Adipose tissue (tissue), 3 donors: ENCODE data around the gene CD300H. TPM values are rescaled to one million over a fixed set of nuclear protein-coding genes. Genes with fewer than 3 reads are reported as not detected.

ENCODE experiments used
- H3K27ac ChIP-seq: one replicate; pipeline ENCODE4 v1.5.1; 2013; ENCODE audit warnings: low read depth, low read length
- WGBS, 3 donors: extraction: QIAGEN DNeasy Blood & Tissue Kit; methylation state at CpG; one replicate each; pipeline ENCODE4 v1.1.7; 2013; 5-methylcytosine and 5-hydroxymethylcytosine counted together
- polyA plus RNA-seq, 3 donors: library from polyadenylated mRNA; stranded (reverse); fragments of 200-250 nt; gene quantifications; one replicate each; pipeline ENCODE4 v1.2.3, GENCODE V29; 2013
- donor health status: healthy with polysubstance abuse.
- donor health status: Bipolar disorder and iron deficiency.
- donor health status: healthy.

CD300H gene
- polyA plus RNA-seq, 3 donors: 0.52 to 1.2 TPM; not detected in 1

GRCh38 chr17:74541176-74542111, 25.9 kb downstream of the CD300H start:
- 59 to 74% (median 72%) methylated on average over 23 of the region's 23 CpGs for WGBS, 3 donors
- H3K27ac ChIP-seq: no peak overlapping the region

GRCh38 chr17:74539281-74539820, 28.0 kb downstream of the CD300H start:
- WGBS, 3 donors: 59 to 76% (median 68%) methylated on average over 10 of the region's 10 CpGs
- no peak overlapping the region for H3K27ac ChIP-seq

DNA sequence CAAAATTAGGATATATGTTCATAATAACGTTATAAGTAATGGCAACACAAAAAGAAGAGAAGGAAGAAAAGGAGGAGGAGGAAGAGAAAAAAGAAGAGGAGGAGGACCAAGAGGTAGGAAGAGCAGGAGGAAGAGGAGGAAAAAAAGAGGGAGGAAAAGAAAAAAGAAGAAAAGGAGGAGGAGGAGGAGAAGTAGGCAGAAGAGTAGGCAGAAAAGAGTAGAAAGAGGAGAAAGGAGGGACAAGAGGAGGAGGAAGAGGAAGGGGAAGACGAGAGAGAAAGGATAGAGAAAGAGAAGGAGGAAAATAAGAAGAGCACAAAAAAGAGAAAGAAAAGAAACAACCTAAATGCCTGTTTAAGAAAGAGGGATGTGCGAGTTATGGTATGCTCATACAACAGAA, 30.4 kb downstream of the CD300H start:
- 59 to 71% (median 69%) methylated on average over 3 of the region's 3 CpGs for WGBS, 3 donors
- H3K27ac ChIP-seq: no peak overlapping the region

DNA sequence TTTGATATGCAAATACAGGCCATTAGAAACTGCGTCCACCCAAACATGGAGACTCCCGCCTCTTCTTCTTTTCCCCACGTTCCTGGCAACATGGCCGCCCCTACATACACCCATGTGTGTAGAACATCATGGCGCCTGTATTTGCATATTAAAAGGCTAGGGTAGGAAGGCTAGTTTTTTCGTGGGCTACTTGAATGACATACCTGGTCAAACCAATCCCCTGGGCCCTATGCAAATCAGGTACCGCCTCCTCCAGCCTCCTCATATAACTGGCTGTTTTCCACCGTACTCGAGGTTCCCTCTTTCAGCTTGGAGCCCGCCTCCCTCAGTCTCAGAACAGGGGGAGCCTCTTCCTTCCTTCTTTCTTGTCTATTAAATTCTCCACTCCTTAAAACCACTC, 35.2 kb downstream of the CD300H start:
- H3K27ac ChIP-seq: no peak overlapping the region
- WGBS, 3 donors: 44 to 61% (median 48%) methylated on average over 10 of the region's 10 CpGs

DNA sequence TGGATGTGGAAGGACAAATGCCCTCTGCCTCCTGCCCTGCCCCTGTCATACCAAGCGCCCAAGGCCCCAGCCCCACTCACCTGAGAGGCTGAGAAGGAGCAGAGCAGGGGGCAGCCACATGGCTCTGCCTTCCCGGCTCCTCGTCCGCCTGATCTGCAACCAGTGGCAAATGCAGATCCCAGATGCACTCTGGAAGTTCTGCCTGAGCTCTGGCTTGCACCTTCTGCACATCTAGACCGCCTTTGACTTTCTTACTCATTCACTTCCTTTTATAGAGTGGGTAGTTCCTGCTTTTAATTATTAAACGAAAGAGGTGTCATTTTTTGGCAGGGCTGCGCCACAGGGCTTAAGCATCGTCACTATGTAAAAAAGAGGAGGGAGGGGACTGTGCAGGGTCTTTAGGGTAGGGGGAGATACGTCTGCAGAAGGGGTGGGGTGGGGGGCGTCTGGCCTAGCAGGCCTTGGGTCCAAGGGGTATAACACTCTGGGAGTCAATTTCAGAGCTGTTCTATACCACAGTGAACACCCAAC, 36.0 kb downstream of the CD300H start, which contains the start of gene CD300LB:
Gene CD300LB (minus strand): TSS at position 245 of the 531 bp plus-strand sequence. CDS start 125 bp downstream, at position 120.
- WGBS, 3 donors: 46 to 53% (median 50%) methylated on average over 10 of the region's 10 CpGs
- H3K27ac ChIP-seq: no peak within 1 kb of the TSS

DNA sequence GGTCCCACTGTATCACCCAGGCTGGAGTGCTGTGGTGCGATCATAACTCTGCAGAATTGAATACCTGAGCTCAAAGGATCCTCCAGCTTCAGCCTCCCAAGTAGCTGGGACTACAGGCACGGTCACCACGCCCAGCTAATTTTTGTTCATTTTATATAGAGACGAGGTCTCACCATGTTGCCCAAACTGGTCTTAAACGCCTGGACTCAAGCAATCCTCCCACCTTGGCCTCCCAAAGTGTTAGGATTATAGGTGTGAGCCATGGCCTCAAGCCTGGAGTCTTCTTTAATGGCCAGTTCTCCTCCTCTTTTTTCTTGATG, 36.5 kb downstream of the CD300H start:
- 57 to 87% (median 66%) methylated on average over 5 of the region's 5 CpGs for WGBS, 3 donors
- H3K27ac ChIP-seq: no peak overlapping the region

DNA sequence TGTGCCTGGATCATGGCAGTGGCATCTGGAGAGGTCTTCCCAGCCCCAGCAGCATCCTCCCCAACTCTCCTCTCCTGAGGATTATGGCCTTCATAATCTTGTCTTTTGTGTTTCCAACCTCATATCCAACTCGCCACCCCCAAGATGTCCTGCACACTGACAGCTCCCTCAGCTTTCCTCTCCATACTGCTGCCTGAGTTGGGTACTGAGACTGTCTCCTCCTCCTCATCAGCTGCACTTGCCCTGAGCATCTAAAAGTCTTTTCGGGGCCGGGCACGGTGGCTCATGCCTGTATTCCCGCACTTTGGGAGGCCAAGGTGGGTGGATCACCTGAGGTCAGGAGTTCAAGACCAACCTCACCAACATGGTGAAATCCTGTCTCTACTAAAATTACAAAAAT, 38.1 kb downstream of the CD300H start:
- H3K27ac ChIP-seq: no peak overlapping the region
- WGBS, 3 donors: 69 to 88% (median 86%) methylated on average over 5 of the region's 5 CpGs

DNA sequence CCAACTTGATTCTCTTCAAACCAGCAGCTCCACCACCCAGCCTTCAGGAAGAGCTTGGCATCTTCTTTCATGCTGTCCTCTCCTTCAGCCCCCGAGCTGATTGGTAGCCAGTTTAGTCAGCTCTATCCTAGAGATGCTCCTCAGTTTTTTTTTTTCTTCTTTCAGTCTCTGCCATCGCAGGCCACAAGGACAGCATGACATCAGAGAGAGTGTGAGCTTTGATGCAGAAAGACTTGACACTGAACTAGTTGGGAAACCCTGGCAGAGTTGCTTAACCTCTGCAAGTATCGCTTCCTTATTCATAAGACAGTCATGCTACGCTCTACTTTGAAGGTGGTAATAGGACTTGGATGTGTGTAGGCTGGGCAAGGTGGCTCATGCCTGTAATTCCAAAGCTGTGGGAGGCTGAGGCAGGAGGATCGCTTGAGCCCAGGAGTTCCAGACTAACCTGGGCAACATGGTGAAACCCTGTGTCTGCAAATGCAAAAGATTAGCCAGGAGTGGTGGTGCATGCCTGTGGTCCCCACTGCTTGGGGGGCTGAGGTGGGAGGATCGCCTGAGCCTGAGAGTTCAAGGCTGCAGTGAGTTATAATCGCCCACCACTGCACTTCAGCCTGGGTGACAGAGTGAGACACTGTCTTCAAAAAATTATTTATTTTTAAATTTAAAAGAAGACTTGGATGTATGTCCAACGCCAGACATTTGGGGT, 38.7 kb downstream of the CD300H start:
- 65 to 78% (median 67%) methylated on average over 8 of the region's 8 CpGs for WGBS, 3 donors
- no peak overlapping the region for H3K27ac ChIP-seq

GRCh38 chr17:74527756-74528155, 39.6 kb downstream of the CD300H start:
- WGBS, 3 donors: 80 to 87% (median 82%) methylated on average over 8 of the region's 8 CpGs
- H3K27ac ChIP-seq: no peak overlapping the region

DNA sequence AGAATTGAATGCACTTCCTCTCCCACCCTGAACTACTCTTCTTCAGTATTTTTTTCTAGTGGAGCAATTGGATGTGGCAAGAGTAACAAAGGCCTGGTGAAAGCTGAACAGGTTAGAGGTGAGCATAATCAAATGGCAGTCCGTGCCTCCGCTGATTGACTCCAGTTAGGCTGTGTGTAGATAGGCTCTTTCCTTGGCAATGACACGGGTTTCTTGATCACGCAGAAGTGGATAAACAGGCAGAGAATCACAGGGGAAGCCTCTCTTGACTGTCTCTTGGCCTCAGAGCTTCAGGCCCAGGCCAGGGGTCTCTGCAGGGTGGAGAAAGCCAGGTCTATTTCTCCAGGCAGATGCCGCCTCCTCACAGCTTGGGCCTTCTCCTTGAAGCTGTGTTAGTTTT, 40.2 kb downstream of the CD300H start:
- WGBS, 3 donors: 79 to 84% (median 80%) methylated on average over 5 of the region's 5 CpGs
- no peak overlapping the region for H3K27ac ChIP-seq

- WGBS, 3 donors: 49 to 64% (median 62%) methylated on average over 3 of the region's 3 CpGs
- H3K27ac ChIP-seq: no peak overlapping the region
Observed at GRCh38 chr17:74526681-74527080, 40.6 kb downstream of the CD300H start.

DNA sequence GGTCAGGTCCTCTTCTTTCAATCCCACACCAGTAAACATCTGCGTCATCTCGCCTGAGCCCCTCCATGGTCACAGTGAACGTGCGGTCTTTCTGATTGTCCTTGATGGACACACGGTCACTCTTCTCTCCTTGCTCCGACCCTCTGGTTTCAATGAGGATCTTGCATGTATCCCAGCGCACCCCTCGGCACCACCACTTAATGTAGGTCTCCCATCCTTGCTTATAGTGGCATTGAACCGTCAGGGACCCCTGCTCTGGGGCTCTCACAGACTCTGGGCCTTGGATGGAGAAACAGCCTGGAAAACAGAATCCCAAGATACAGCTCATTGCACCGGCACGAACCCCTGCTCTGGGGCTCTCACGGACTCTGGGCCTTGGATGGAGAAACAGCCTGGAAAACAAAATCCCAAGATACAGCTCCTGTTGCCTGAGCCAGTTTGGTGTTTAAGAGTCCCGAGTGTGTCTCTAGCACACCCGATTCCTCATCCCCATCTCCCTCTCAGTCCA, 41.5 kb downstream of the CD300H start:
- WGBS, 3 donors: 79 to 91% (median 88%) methylated on average over 14 of the region's 14 CpGs

GRCh38 chr17:74525465-74525725, 41.9 kb downstream of the CD300H start:
- 88 to 93% (median 91%) methylated on average over 1 of the region's 1 CpG for WGBS, 3 donors
- no peak overlapping the region for H3K27ac ChIP-seq

More for the DNA sequence above, 41.5 kb downstream of the CD300H start:
- no peak overlapping the region for H3K27ac ChIP-seq

DNA sequence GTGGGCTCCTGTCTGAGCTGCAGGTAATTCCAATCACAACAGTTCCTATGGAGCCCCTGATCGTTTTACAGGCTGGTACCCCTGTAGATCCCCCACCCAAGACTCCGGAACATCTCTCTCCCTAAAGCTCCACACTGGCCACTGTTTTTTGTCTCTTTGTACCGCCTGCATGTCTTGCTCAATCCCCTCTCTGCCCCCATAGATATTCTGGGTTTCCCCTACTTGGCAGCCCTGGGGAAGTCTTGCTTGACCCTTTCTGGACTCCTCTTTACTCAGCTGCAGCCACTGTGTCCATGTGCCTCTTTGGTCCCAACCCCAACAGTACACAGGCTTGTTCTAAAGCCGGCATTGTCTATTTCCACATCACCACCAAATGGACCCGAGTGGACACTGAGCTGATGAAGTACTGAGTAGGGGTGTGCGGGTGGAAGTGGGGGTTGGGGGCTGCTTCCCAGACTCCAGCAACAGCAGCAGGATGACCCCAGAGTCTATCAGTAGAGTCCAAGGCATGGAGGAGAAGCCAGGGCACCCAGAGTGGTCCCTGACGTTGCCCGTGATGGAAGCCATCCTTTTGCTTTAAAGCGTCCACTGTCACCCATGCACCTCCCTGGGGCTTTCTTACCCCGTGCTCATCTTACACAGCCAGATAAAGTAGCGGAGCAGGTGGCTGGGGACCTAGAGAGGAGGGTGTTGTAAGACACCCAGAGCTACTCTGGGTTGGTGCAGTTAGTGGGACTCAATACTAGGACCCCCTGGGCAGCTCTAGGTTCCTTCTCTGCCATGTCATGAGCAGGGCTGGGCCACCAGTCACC, 42.5 kb downstream of the CD300H start:
- WGBS, 3 donors: 72 to 77% (median 75%) methylated on average over 11 of the region's 11 CpGs
- no peak overlapping the region for H3K27ac ChIP-seq

DNA sequence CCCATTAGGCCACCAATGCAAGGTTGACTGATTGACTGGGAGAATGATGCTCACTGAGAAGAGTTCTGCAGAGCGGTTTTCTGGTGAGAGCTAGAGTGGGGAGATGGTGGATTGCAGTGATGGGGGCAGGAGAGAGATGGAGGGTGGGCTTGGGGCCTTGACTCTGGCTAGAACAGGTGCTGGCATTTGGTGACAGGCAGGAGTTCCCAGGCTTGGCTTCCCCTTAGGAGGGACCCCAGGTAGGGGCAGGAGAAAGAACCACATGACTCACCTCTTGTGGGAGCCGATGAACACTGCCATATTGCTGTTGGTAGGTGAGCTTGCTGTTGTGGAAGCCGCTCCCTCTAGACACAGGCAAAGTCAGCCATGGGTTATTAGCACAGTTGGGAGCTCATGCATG, 44.0 kb downstream of the CD300H start:
- WGBS, 3 donors: 85 to 90% (median 88%) methylated on average over 3 of the region's 3 CpGs
- H3K27ac ChIP-seq: no peak overlapping the region

DNA sequence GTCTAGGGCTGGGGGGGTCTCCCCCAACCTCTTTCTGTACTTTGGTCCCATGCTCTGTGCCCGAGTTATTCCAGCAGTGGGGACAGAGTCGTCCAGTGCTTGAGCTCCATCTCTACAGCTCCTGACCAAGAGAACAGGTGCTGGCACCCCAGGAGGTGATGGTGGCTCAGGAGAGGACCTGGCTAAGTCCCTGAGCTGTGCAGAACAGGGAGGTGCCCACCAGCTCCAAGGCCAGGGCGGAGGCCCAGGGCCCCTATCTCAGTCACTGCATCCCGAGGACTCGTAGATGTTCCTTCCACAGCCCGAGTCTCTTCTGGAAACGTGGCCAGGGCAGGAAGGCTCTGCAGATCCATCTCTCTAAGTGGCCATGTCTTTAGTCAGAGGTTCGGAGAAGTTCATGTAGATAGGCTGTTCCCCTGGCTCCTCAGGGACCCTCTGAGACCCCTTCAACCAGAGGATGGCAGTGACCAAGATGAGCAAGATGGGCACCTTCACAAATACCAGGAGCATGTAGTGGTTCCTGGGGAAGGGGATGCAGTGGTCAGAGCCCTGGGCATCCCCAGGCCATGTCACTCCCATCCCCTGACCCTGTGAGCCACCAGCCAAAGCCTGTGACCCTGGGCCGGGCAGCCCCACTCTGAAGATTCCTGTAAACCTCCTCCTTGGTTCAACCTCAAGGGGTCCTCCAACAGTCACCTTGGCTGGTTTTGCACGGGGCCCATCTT, 44.8 kb downstream of the CD300H start:
- WGBS, 3 donors: 80 to 85% (median 85%) methylated on average over 10 of the region's 10 CpGs
- no peak overlapping the region for H3K27ac ChIP-seq

DNA sequence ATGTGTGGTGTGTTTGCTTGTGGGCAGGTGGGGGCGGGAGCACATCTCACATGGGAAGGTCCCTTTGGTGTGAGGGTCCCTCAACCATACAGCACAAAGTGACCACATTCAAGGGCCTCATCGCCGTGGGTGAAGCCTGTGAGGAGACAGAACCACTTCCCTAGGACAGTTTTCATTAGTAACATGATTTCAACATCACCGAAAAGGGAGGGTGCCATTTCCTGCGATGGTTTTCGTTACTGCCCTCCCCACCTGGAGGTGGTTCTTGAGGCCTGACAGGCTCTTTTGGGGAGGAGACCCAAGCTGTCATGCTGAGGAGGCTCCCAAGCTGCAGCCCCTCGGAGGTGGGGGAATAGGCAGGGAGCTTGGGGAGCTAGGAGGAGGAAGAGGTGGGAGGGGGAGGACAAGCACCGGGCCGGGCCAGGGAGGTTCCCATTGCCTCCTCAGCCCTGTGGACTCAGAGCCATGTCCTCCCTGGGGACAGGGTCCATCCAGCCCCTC, 45.6 kb downstream of the CD300H start:
- WGBS, 3 donors: 46 to 73% (median 55%) methylated on average over 9 of the region's 9 CpGs
- no peak overlapping the region for H3K27ac ChIP-seq
